Upper lobe of left lung (tissue), 6 donors: Measurements from ENCODE around the gene LOXL1. TPM values are rescaled to one million over a fixed set of nuclear protein-coding genes. Genes with fewer than 3 reads are reported as not detected.

Source experiments
- ATAC-seq, 2 donors: fragments of 200-7000 bp; cut with Tn5 transposase; one replicate each; pipeline ENCODE4 v1.9.1; 2022; ENCODE audit warnings: mild to moderate bottlenecking in 2 of 2, moderate library complexity in 2 of 2; ENCODE audit not compliant: low FRiP score in 2 of 2
- DNase-seq, 2 donors: peaks; one replicate each; pipeline ENCODE4 v3.0.0-alpha.2; 2019 to 2020
- H3K27ac ChIP-seq, 4 donors: fragments of 200-600 bp; sonication (generic); one replicate each; pipeline ENCODE4 v1.5.1; 2016 to 2019
- H3K27me3 ChIP-seq, 4 donors: fragments of 200-600 bp; sonication (generic); one replicate each; pipeline ENCODE4 v1.5.1; 2017 to 2019
- H3K36me3 ChIP-seq, 4 donors: fragments of 200-600 bp; sonication (generic); one replicate each; pipeline ENCODE4 v1.5.1; 2016 to 2019
- H3K4me1 ChIP-seq, 4 donors: fragments of 200-600 bp; sonication (generic); one replicate each; pipeline ENCODE4 v1.5.1; 2018 to 2019
- H3K4me3 ChIP-seq, 4 donors: fragments of 200-600 bp; sonication (generic); one replicate each; pipeline ENCODE4 v1.5.1; 2017 to 2019; ENCODE audit warnings: mild to moderate bottlenecking in 2 of 4, moderate library complexity in 1 of 4
- H3K9me3 ChIP-seq, 4 donors: fragments of 200-600 bp; sonication (generic); one replicate each; pipeline ENCODE4 v1.5.1; 2018 to 2019
- EP300 ChIP-seq, 4 donors: sonication (generic); formaldehyde crosslinking; IDR thresholded peaks; one replicate each; pipeline ENCODE4 v1.5.1; 2017; ENCODE audit warnings: antibody characterized with exemption in 4 of 4, control low read depth in 2 of 4
- POLR2A ChIP-seq, 4 donors: fragments of 450-650 bp; IDR thresholded peaks; one replicate each; pipeline ENCODE4 v1.5.1; 2016 to 2017; ENCODE audit warnings: antibody characterized with exemption in 4 of 4, mild to moderate bottlenecking in 2 of 4
- POLR2AphosphoS5 ChIP-seq, 2 donors: sonication (generic); formaldehyde crosslinking; IDR thresholded peaks; one replicate each; pipeline ENCODE4 v1.5.1; 2017; ENCODE audit warnings: antibody characterized with exemption in 2 of 2
- WGBS, 2 donors: methylation state at CpG; one replicate each; pipeline ENCODE4 v1.1.5; 2017 to 2018; 5-methylcytosine and 5-hydroxymethylcytosine counted together
- total RNA-seq, 6 donors: library from RNA; depleted of rRNA in 4 of 6; stranded (reverse); fragments of >200 nt in 4 of 6; gene quantifications; one replicate each; pipeline versions ENCODE4 v1.1.0 to v1.2.1, GENCODE V29; 2016 to 2021
- TF ChIP-seq, protein P1 (sequence below), 6 experiments: fragments of 450-650 bp in 4 of 6; fragments of 200-600 bp in 2 of 6; sonication (generic) in 2 of 6; IDR thresholded peaks; one replicate each; pipeline ENCODE4 v1.5.1; 2016 to 2019; ENCODE audit warnings: antibody characterized with exemption in 6 of 6
- donor health status: DM: no; HTN: no; CAD: no; lungs with moderate emphysema.
- donor health status: DM: no; HTN: yes; CAD: no; lungs with severe emphysema.

The LOXL1 gene
- total RNA-seq, 6 donors from 2014 or later = 6.0 to 25.9 (median 8.0) TPM

DNA sequence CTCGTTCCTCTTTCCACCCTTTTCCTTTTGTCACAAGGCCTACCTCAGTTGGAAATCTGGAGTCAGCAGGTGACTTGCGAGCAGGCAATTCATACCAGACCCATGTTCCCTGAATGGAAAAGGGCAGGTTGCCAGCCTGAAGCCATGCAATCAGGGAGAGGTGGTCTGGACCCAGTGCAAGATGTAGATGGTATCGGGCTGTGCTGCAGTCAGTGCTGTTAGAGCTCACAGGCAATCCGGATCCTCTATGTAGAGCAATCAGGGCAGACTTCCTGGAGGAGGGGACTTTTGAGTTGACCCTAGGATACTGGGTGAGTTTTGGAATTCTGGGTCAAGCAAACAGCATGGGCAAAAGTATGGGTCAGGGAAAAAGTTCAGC, 18.9 kb downstream of the LOXL1 start:
- Histone ChIP-seq H3K27me3 (no peaks in the 10 kb centered on the region), H3K27ac (no peak overlapping the region), H3K36me3 (no peaks in the 10 kb centered on the region), H3K4me3 (no peak overlapping the region), H3K9me3 (no peaks in the 10 kb centered on the region), H3K4me1 (peaks cover 0 to 5% (median 2%) of the 10 kb centered on the region in 4 donors)
- DNase-seq (no peak), ATAC-seq (no peak)
- TF ChIP-seq, protein P1, sequence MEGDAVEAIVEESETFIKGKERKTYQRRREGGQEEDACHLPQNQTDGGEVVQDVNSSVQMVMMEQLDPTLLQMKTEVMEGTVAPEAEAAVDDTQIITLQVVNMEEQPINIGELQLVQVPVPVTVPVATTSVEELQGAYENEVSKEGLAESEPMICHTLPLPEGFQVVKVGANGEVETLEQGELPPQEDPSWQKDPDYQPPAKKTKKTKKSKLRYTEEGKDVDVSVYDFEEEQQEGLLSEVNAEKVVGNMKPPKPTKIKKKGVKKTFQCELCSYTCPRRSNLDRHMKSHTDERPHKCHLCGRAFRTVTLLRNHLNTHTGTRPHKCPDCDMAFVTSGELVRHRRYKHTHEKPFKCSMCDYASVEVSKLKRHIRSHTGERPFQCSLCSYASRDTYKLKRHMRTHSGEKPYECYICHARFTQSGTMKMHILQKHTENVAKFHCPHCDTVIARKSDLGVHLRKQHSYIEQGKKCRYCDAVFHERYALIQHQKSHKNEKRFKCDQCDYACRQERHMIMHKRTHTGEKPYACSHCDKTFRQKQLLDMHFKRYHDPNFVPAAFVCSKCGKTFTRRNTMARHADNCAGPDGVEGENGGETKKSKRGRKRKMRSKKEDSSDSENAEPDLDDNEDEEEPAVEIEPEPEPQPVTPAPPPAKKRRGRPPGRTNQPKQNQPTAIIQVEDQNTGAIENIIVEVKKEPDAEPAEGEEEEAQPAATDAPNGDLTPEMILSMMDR (IDR thresholded peaks at IDR 0.05) = no peak
- TF ChIP-seq POLR2AphosphoS5 (IDR thresholded peaks at IDR 0.05) (no peak), POLR2A (IDR thresholded peaks at IDR 0.05) (no peak), EP300 (IDR thresholded peaks at IDR 0.05) (no peak)
- 78 to 90% methylated on average over 3 to 4 of the region's 4 CpGs for WGBS, 2 donors

DNA sequence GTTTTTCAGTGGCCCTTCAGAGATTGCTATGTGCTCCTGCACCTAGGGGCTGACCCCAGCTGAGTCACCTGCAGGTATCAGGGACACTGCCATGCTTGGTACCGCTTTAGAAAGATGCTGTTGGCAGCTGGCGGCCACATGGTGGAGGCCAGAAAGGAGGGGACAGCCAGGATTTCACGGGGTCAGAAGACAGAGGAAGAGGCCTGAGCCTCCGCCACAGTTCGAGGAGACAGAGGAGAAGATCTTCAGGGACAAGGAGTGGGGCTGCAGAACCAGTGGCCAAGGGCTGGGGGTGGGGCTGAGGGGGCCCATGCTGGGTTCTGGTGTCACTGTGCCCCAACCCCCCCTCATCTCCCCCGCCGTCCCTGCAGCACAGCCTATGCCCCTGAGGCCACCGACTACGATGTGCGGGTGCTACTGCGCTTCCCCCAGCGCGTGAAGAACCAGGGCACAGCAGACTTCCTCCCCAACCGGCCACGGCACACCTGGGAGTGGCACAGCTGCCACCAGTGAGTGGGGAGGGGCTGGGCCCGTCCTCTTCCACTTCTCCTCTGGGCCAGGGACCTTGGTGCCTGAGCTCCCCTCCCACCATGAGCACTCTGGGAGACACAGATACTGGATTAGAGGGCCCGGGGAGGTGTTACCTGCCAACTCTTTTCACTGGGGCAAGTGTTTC, 19.9 kb downstream of the LOXL1 start:
- DNase-seq = no peak
- no peaks in the 10 kb centered on the region for H3K27me3 ChIP-seq
- H3K9me3 ChIP-seq = no peaks in the 10 kb centered on the region
- no peaks in the 10 kb centered on the region for H3K36me3 ChIP-seq
- 60 to 77% methylated on average over 7 to 15 of the region's 17 CpGs for WGBS, 2 donors
- TF ChIP-seq, protein P1 (IDR thresholded peaks at IDR 0.05) = no peak
- TF ChIP-seq POLR2AphosphoS5 (IDR thresholded peaks at IDR 0.05) = no peak
- no peak for TF ChIP-seq POLR2A (IDR thresholded peaks at IDR 0.05)
- no peak for TF ChIP-seq EP300 (IDR thresholded peaks at IDR 0.05)
- no peak overlapping the region for H3K4me3 ChIP-seq
- ATAC-seq = no peak
- H3K4me1 ChIP-seq = peaks cover 3 to 6% (median 4%) of the 10 kb centered on the region in 4 donors
- no peak overlapping the region for H3K27ac ChIP-seq

DNA sequence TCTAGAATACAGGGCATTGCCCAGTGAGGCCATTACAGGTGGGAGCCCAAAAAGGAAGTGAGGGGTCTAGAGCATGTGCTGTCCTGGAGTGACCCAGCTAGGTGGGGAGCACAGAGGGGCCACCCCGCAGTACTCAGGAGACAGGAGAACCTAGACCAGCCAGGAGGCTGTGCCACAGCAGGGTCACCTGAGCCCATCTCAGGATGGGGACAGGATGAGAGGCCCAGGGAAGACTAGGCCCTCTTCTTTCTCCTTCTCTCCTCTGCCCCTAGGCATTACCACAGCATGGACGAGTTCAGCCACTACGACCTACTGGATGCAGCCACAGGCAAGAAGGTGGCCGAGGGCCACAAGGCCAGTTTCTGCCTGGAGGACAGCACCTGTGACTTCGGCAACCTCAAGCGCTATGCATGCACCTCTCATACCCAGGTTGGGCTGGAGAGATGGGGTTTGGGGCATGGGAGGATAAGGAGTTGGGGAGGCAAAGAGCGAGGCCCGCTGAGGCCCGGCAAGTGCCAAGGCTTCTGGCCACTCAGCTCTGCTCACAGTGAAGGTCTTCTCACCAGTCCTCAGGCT, 20.6 kb downstream of the LOXL1 start:
- H3K27me3 ChIP-seq = no peaks in the 10 kb centered on the region
- no peak for DNase-seq
- no peaks in the 10 kb centered on the region for H3K9me3 ChIP-seq
- no peak overlapping the region for H3K4me3 ChIP-seq
- ATAC-seq = no peak
- TF ChIP-seq POLR2A (IDR thresholded peaks at IDR 0.05) (no peak), POLR2AphosphoS5 (IDR thresholded peaks at IDR 0.05) (no peak), EP300 (IDR thresholded peaks at IDR 0.05) (no peak)
- TF ChIP-seq, protein P1 (IDR thresholded peaks at IDR 0.05) = no peak
- no peaks in the 10 kb centered on the region for H3K36me3 ChIP-seq
- WGBS, 2 donors = 90 to 95% methylated on average over 4 to 9 of the region's 9 CpGs
- no peak overlapping the region for H3K27ac ChIP-seq
- peaks cover 10 to 12% (median 11%) of the 10 kb centered on the region in 4 donors for H3K4me1 ChIP-seq

DNA sequence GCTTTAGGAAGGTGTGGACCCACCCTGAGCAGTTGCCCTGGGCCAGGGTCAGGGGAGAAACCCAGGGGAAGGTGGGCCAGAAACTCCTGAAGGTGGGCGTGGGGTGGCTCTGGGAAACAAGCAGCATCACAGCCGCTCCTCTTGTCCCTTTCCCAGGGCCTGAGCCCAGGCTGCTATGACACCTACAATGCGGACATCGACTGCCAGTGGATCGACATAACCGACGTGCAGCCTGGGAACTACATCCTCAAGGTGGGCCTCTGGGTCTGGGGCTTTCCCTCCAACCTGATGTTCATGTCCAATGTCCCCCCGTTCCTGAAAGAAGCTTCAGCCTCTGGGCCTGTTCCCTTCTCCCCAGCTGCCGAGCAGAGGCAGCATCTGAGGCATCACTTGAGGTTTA, 21.4 kb downstream of the LOXL1 start:
- ATAC-seq = no peak

More for the DNA sequence above, 21.4 kb downstream of the LOXL1 start:
- TF ChIP-seq POLR2A (IDR thresholded peaks at IDR 0.05) = no peak
- TF ChIP-seq, protein P1 (IDR thresholded peaks at IDR 0.05) = no peak
- Histone ChIP-seq H3K4me3 (no peak overlapping the region), H3K27me3 (no peaks in the 10 kb centered on the region), H3K36me3 (no peaks in the 10 kb centered on the region), H3K9me3 (no peaks in the 10 kb centered on the region), H3K4me1 (peaks cover 11 to 14% (median 13%) of the 10 kb centered on the region in 4 donors), H3K27ac (no peak overlapping the region)
- no peak for DNase-seq
- WGBS, 2 donors = 95 to 96% methylated on average over 9 of the region's 9 CpGs
